MM.1S (cell line): ENCODE measurements around the gene LAP3.

Source experiments
- DNase-seq: peaks from one replicate; pipeline ENCODE4 v3.0.0-alpha.2; 2015
- H2AFZ ChIP-seq: fragments of 300-600 bp; sonication (generic); 2 replicates; pipeline ENCODE4 v1.6.0; 2016; ENCODE audit warnings: antibody characterized with exemption, low read length
- H3F3A ChIP-seq: fragments of 300-600 bp; sonication (generic); 2 replicates; pipeline ENCODE4 v1.6.1; 2016; ENCODE audit warnings: mild to moderate bottlenecking, antibody characterized with exemption, low read length, moderate library complexity, mixed read lengths; ENCODE audit not compliant: insufficient read depth
- H3K27ac ChIP-seq: fragments of 300-600 bp; sonication (generic); 2 replicates; pipeline ENCODE4 v1.5.1; 2016; ENCODE audit warnings: mild to moderate bottlenecking, low read length
- H3K27me3 ChIP-seq: fragments of 300-600 bp; sonication (generic); replicated peaks from 2 replicates; pipeline ENCODE4 v1.6.0; 2016; ENCODE audit warnings: low read length; ENCODE audit not compliant: insufficient read depth
- H3K36me3 ChIP-seq: fragments of 300-600 bp; sonication (generic); replicated peaks from 2 replicates; pipeline ENCODE4 v1.6.1; 2016; ENCODE audit warnings: mild to moderate bottlenecking, low read length, mixed read lengths; ENCODE audit not compliant: insufficient read depth
- H3K4me1 ChIP-seq: fragments of 300-600 bp; sonication (generic); 2 replicates; pipeline ENCODE4 v1.6.1; 2016; ENCODE audit warnings: low read length, mixed read lengths
- H3K4me2 ChIP-seq: fragments of 300-600 bp; sonication (generic); 2 replicates; pipeline ENCODE4 v1.6.0; 2016; ENCODE audit warnings: low read depth, low read length
- H3K4me3 ChIP-seq: fragments of 300-600 bp; sonication (generic); 2 replicates; pipeline ENCODE4 v1.5.1; 2016; ENCODE audit warnings: low read length, mixed read lengths
- H3K79me2 ChIP-seq: fragments of 300-600 bp; sonication (generic); 2 replicates; pipeline ENCODE4 v1.6.1; 2016; ENCODE audit warnings: mixed run types, low read length, mixed read lengths
- H3K9ac ChIP-seq: fragments of 300-600 bp; sonication (generic); 2 replicates; pipeline ENCODE4 v1.6.1; 2016; ENCODE audit warnings: low read length, mixed read lengths
- H3K9me2 ChIP-seq: fragments of 300-600 bp; sonication (generic); replicated peaks from 2 replicates; pipeline ENCODE4 v1.6.1; 2016; ENCODE audit warnings: mild to moderate bottlenecking, low read length, mixed read lengths; ENCODE audit not compliant: insufficient read depth
- H3K9me3 ChIP-seq: fragments of 300-600 bp; sonication (generic); replicated peaks from 2 replicates; pipeline ENCODE4 v1.6.1; 2016; ENCODE audit warnings: mild to moderate bottlenecking, low read length, mixed read lengths; ENCODE audit not compliant: insufficient read depth
- H4K20me1 ChIP-seq: fragments of 300-600 bp; sonication (generic); 2 replicates; pipeline ENCODE4 v1.6.1; 2016; ENCODE audit warnings: mild to moderate bottlenecking, low read length, moderate library complexity, mixed read lengths; ENCODE audit not compliant: insufficient read depth
- CTCF ChIP-seq: fragments of 300-600 bp; sonication (generic); IDR thresholded peaks from 2 replicates; pipeline ENCODE4 v1.5.1; 2016; ENCODE audit warnings: antibody characterized with exemption, low read length, mixed read lengths
- EZH2 ChIP-seq: fragments of 300-600 bp; sonication (generic); optimal IDR thresholded peaks from 2 replicates; pipeline ENCODE3; 2017; ENCODE audit warnings: low read depth, mild to moderate bottlenecking, antibody characterized with exemption, low read length, mixed read lengths
- EZH2phosphoT487 ChIP-seq: fragments of 300-600 bp; sonication (generic); IDR thresholded peaks from 2 replicates; pipeline ENCODE4 v1.6.1; 2018; ENCODE audit warnings: antibody characterized with exemption, low read length

The LAP3 gene

GRCh38 chr4:17560065-17560673, 16.8 kb upstream of the LAP3 start:
- no peak overlapping the region for H3K4me2 ChIP-seq
- H3K4me1 ChIP-seq, result no peaks in the 10 kb centered on the region
- H3K9ac ChIP-seq, result no peak overlapping the region
- H4K20me1 ChIP-seq, result no peaks in the 10 kb centered on the region
- H3K36me3 ChIP-seq, result no peaks in the 10 kb centered on the region
- H3F3A ChIP-seq, result no peaks in the 10 kb centered on the region
- H3K4me3 ChIP-seq, result no peak overlapping the region
- TF ChIP-seq EZH2phosphoT487 (no peak), EZH2 (no peak), CTCF (no peak)
- H3K9me3 ChIP-seq, result no peaks in the 10 kb centered on the region
- DNase-seq, result no peak
- H2AFZ ChIP-seq, result no peak overlapping the region
- no peaks in the 10 kb centered on the region for H3K9me2 ChIP-seq
- no peaks in the 10 kb centered on the region for H3K79me2 ChIP-seq
- H3K27ac ChIP-seq, result no peak overlapping the region
- H3K27me3 ChIP-seq, result no peaks in the 10 kb centered on the region

- no peaks in the 10 kb centered on the region for H3K9me2 ChIP-seq
- no peak overlapping the region for H2AFZ ChIP-seq
Observed at GRCh38 chr4:17561195-17561909, 15.6 kb upstream of the LAP3 start.

GRCh38 chr4:17562157-17562556, 14.8 kb upstream of the LAP3 start:
- H3K27ac ChIP-seq, result no peak overlapping the region
- DNase-seq, result no peak
- H3K36me3 ChIP-seq, result no peaks in the 10 kb centered on the region
- H3K4me2 ChIP-seq, result no peak overlapping the region
- TF ChIP-seq EZH2 (no peak), EZH2phosphoT487 (no peak), CTCF (no peak)
- no peaks in the 10 kb centered on the region for H3K9me3 ChIP-seq
- H3K27me3 ChIP-seq, result no peaks in the 10 kb centered on the region
- H3K9ac ChIP-seq, result no peak overlapping the region
- H3K4me1 ChIP-seq, result no peaks in the 10 kb centered on the region
- H3K79me2 ChIP-seq, result no peaks in the 10 kb centered on the region
- no peaks in the 10 kb centered on the region for H4K20me1 ChIP-seq
- no peak overlapping the region for H3K4me3 ChIP-seq
- H3K9me2 ChIP-seq, result no peaks in the 10 kb centered on the region
- H3F3A ChIP-seq, result no peaks in the 10 kb centered on the region
- no peak overlapping the region for H2AFZ ChIP-seq

More at GRCh38 chr4:17561195-17561909, 15.6 kb upstream of the LAP3 start:
- no peaks in the 10 kb centered on the region for H3K4me1 ChIP-seq
- no peak overlapping the region for H3K27ac ChIP-seq
- H3K4me2 ChIP-seq, result no peak overlapping the region
- no peaks in the 10 kb centered on the region for H3K9me3 ChIP-seq
- no peak overlapping the region for H3K4me3 ChIP-seq
- no peaks in the 10 kb centered on the region for H3F3A ChIP-seq
- no peak for DNase-seq
- H3K9ac ChIP-seq, result no peak overlapping the region
- TF ChIP-seq EZH2, result no peak
- TF ChIP-seq EZH2phosphoT487, result no peak
- no peak for TF ChIP-seq CTCF
- no peaks in the 10 kb centered on the region for H4K20me1 ChIP-seq
- no peaks in the 10 kb centered on the region for H3K79me2 ChIP-seq
- H3K27me3 ChIP-seq, result no peaks in the 10 kb centered on the region
- H3K36me3 ChIP-seq, result no peaks in the 10 kb centered on the region
